Smooth muscle cell of the umbilical artery (primary cell): ENCODE results near the gene PALM2AKAP2. TPM values are rescaled to one million over a fixed set of nuclear protein-coding genes. Genes with fewer than 3 reads are reported as not detected.

Experiments
- total RNA-seq: library from RNA; depleted of rRNA; stranded (reverse); fragments of >200 nt; gene quantifications from 2 replicates; pipeline ENCODE4 v1.2.3, GENCODE V29; 2014

PALM2AKAP2 gene
- 28.5 and 52.9 TPM in 2 replicates for total RNA-seq

GRCh38 chr9:109779711-109780452, at the start of gene PALM2AKAP2:
Gene PALM2AKAP2, plus strand, starts transcription at chr9:109780198. Its CDS starts 291 bp downstream, at chr9:109780489.

